HL-60 (cell line): ENCODE data around the gene ATOSB.

Experiments
- DNase-seq, 2 experiments: peaks; one replicate each; pipeline ENCODE4 v3.0.0-alpha.2; 2010 to 2020; ENCODE audit warnings: low read depth in 1 of 2, low spot score in 1 of 2
- H3K27ac ChIP-seq: fragments of 250-450 bp; sonication (Bioruptor Pico); replicated peaks from 2 replicates; pipeline ENCODE4 v1.5.1; 2020; ENCODE audit warnings: mild to moderate bottlenecking, moderate library complexity
- H3K27me3 ChIP-seq: fragments of 250-450 bp; sonication (Bioruptor Pico); 2 replicates; pipeline ENCODE4 v1.5.1; 2021; ENCODE audit warnings: mild to moderate bottlenecking, moderate library complexity; ENCODE audit not compliant: insufficient read depth, poor library complexity, severe bottlenecking
- H3K4me3 ChIP-seq: replicated peaks from 2 replicates; pipeline ENCODE4 v1.5.1; 2011; ENCODE audit warnings: mild to moderate bottlenecking, control low read depth, low read length; ENCODE audit not compliant: insufficient read depth
- CTCF ChIP-seq: IDR thresholded peaks from one replicate; pipeline ENCODE4 v1.5.1; 2011; ENCODE audit warnings: low read length, control low read depth, inconsistent platforms; ENCODE audit not compliant: insufficient read depth
- GABPA ChIP-seq: IDR thresholded peaks from 2 replicates; pipeline ENCODE4 v1.6.1; 2012; ENCODE audit warnings: low read depth
- POLR2AphosphoS5 ChIP-seq: IDR thresholded peaks from 2 replicates; pipeline ENCODE4 v1.6.1; 2012; ENCODE audit warnings: low read depth
- REST ChIP-seq: IDR thresholded peaks from 2 replicates; pipeline ENCODE4 v1.6.1; 2012; ENCODE audit warnings: low read depth; ENCODE audit not compliant: insufficient replicate concordance
- SPI1 ChIP-seq: IDR thresholded peaks from 2 replicates; pipeline ENCODE4 v1.6.1; 2012; ENCODE audit warnings: low read depth, mild to moderate bottlenecking, borderline replicate concordance

Gene ATOSB

GRCh38 chr9:35103660-35104191, 11.9 kb downstream of the ATOSB start:
- peak overlapping the region; percentile 90 for H3K27ac ChIP-seq
- TF ChIP-seq CTCF = no peak
- TF ChIP-seq GABPA = no peak
- no peak for TF ChIP-seq REST
- TF ChIP-seq POLR2AphosphoS5 = no peak
- no peak for TF ChIP-seq SPI1
- no peak for DNase-seq
- no peaks in the 10 kb centered on the region for H3K27me3 ChIP-seq
- peak overlapping the region; percentile 86; the same call in 1 of the 2 replicates for H3K4me3 ChIP-seq

- peak; percentile 95 to 97 for DNase-seq
- TF ChIP-seq REST (peak; percentile 43), POLR2AphosphoS5 (peak; percentile 86), GABPA (peak; percentile 99), SPI1 (peak; percentile 36; the same call in 1 of the 2 replicates), CTCF (no peak)
- no peaks in the 10 kb centered on the region for H3K27me3 ChIP-seq
- H3K27ac ChIP-seq = peak within 1 kb of the TSS; percentile 90
- H3K4me3 ChIP-seq = peak within 1 kb of the TSS; percentile 86
Observed at GRCh38 chr9:35102769-35103659, 12.6 kb downstream of the ATOSB start, which contains the start of gene STOML2. TSS of gene STOML2 (minus strand) at chr9:35103131. CDS start at chr9:35103094, 37 bp downstream.

GRCh38 chr9:35102465-35102768, 13.2 kb downstream of the ATOSB start:
- H3K27me3 ChIP-seq = no peaks in the 10 kb centered on the region
- no peak for TF ChIP-seq CTCF
- no peak for TF ChIP-seq GABPA
- TF ChIP-seq REST = no peak
- TF ChIP-seq POLR2AphosphoS5 = no peak
- no peak for TF ChIP-seq SPI1
- peak overlapping the region; percentile 90 for H3K27ac ChIP-seq
- no peak for DNase-seq
- H3K4me3 ChIP-seq = peak overlapping the region; percentile 86
